K562 (cell line): ENCODE data around the gene PNLIPRP1. TPM values are rescaled to one million over a fixed set of nuclear protein-coding genes. Genes with fewer than 3 reads are reported as not detected.

ENCODE experiments used
- ATAC-seq: fragments of 200-7000 bp; cut with Tn5 transposase; 3 replicates; pipeline ENCODE4 v1.9.1; 2020; ENCODE audit warnings: moderate library complexity
- Bru-seq: library from RNA; stranded (reverse); fragments of 400-500 nt; gene quantifications from one replicate; lab custom pipeline; 2021; lab: Mats Ljungman, UMichigan
- BruChase-seq, 2 experiments: library from RNA; stranded (reverse); fragments of 400-500 nt; gene quantifications; one replicate each; lab custom pipeline; 2021; lab: Mats Ljungman, UMichigan
- BruUV-seq: library from RNA; stranded (reverse); fragments of 400-500 nt; replicated peaks from 2 replicates; lab custom pipeline; 2021; lab: Mats Ljungman, UMichigan
- CTCF ChIA-PET: fragments of 300-600 bp; formaldehyde crosslinking; extraction: SDS; loops from one replicate; lab custom pipeline; 2021; ENCODE audit warnings: low intra/inter-chr PET ratio; lab: Yijun Ruan, JAX
- POLR2A ChIA-PET: fragments of 300-600, 350-650 bp; sonication (Branson Sonifier 250); formaldehyde crosslinking; extraction: SDS; loops from one replicate; lab custom pipeline; 2021; ENCODE audit warnings: antibody characterized with exemption, inconsistent platforms; lab: Yijun Ruan, JAX
- DNase-seq, 4 experiments: peaks; one replicate each; pipeline versions ENCODE4 v3.0.0 to v3.0.0-alpha.2; 2011 to 2018; ENCODE audit warnings: low spot score in 3 of 4, mixed read lengths in 3 of 4; ENCODE audit errors: extremely low read depth in 1 of 4
- FAIRE-seq: peaks from 2 replicates; lab custom pipeline; 2011; peaks lifted over from hg19 to GRCh38; lab: Jason Lieb, UNC
- H2AFZ ChIP-seq: 2 replicates; pipeline ENCODE4 v1.6.0; 2011; ENCODE audit warnings: low read depth, low read length, control low read depth, inconsistent platforms
- H3K27ac ChIP-seq: fragments of 200-600 bp; 3 replicates; pipeline ENCODE4 v1.8.0; 2011; ENCODE audit warnings: low read depth, mild to moderate bottlenecking, control low read depth, inconsistent platforms, low read length, moderate library complexity, mixed read lengths; ENCODE audit errors: extremely low read depth
- H3K27me3 ChIP-seq, 2 experiments: fragments of 300-600 bp in 1 of 2; 2 replicates in 1 of 2; 3 replicates in 1 of 2; pipeline versions ENCODE4 v1.6.0 to v1.8.0; 2011; ENCODE audit warnings: inconsistent platforms in 2 of 2, low read length in 2 of 2, mild to moderate bottlenecking in 1 of 2, mixed read lengths in 1 of 2, moderate library complexity in 1 of 2; ENCODE audit not compliant: control insufficient read depth in 2 of 2, insufficient read depth in 2 of 2
- H3K36me3 ChIP-seq: fragments of 300-600 bp; 3 replicates; pipeline ENCODE4 v1.8.0; 2011; ENCODE audit warnings: mild to moderate bottlenecking, low read length, inconsistent platforms; ENCODE audit not compliant: control insufficient read depth, insufficient read depth
- H3K4me1 ChIP-seq, 2 experiments: fragments of 200-600 bp in 1 of 2; replicated peaks in 1 of 2; 2 replicates in 1 of 2; 3 replicates in 1 of 2; pipeline versions ENCODE4 v1.5.1 to v1.8.0; 2011; ENCODE audit warnings: inconsistent platforms in 2 of 2, low read length in 2 of 2, mild to moderate bottlenecking in 1 of 2, mixed read lengths in 1 of 2, moderate library complexity in 1 of 2; ENCODE audit not compliant: control insufficient read depth in 2 of 2, insufficient read depth in 2 of 2
- H3K4me2 ChIP-seq: 2 replicates; pipeline ENCODE4 v1.6.1; 2011; ENCODE audit warnings: low read length, control low read depth, inconsistent platforms, mixed read lengths; ENCODE audit not compliant: insufficient read depth
- H3K4me3 ChIP-seq: fragments of 200-600 bp; sonication (generic), shearing (Covaris generic); 2 replicates; pipeline ENCODE4 v1.5.1; 2016; ENCODE audit warnings: control low read depth, inconsistent platforms
- H3K79me2 ChIP-seq: fragments of 200-600 bp; 3 replicates; pipeline ENCODE4 v1.8.0; 2011; ENCODE audit warnings: low read length, inconsistent platforms; ENCODE audit not compliant: control insufficient read depth, insufficient read depth
- H3K9ac ChIP-seq, 2 experiments: 2 replicates each; pipeline versions ENCODE4 v1.6.0 to v1.6.1; 2011; ENCODE audit warnings: low read depth in 2 of 2, low read length in 2 of 2, control low read depth in 1 of 2, inconsistent platforms in 1 of 2, mild to moderate bottlenecking in 1 of 2, mixed read lengths in 1 of 2; ENCODE audit not compliant: insufficient read depth in 1 of 2
- H3K9me1 ChIP-seq: one replicate; pipeline ENCODE4 v1.6.0; 2011; ENCODE audit warnings: inconsistent platforms, mild to moderate bottlenecking, low read length, moderate library complexity; ENCODE audit not compliant: control insufficient read depth, insufficient read depth
- H3K9me3 ChIP-seq: replicated peaks from 2 replicates; pipeline ENCODE4 v1.5.1; 2011; ENCODE audit warnings: low read depth, low read length, inconsistent platforms; ENCODE audit not compliant: control insufficient read depth, insufficient read depth
- H4K20me1 ChIP-seq: replicated peaks from 2 replicates; pipeline ENCODE4 v1.6.1; 2011; ENCODE audit warnings: low read length, inconsistent platforms, mixed read lengths; ENCODE audit not compliant: control insufficient read depth, insufficient read depth
- EP400 ChIP-seq: fragments of 450-650 bp; IDR thresholded peaks from 2 replicates; pipeline ENCODE4 v1.6.1; 2017; ENCODE audit warnings: antibody characterized with exemption, mild to moderate bottlenecking, moderate library complexity
- FOXK1 ChIP-seq: sonication (generic); formaldehyde crosslinking; IDR thresholded peaks from 2 replicates; pipeline ENCODE4 v1.8.0; 2022; ENCODE audit warnings: missing genetic modification reagents, mild to moderate bottlenecking, borderline replicate concordance
- HNRNPUL1 ChIP-seq: fragments of 200-400 bp; formaldehyde crosslinking; IDR thresholded peaks from 2 replicates; pipeline ENCODE4 v1.6.1; 2017; ENCODE audit warnings: low read length
- KDM1A ChIP-seq, 2 experiments: fragments of 450-650 bp; IDR thresholded peaks; 2 replicates each; pipeline ENCODE4 v1.6.1; 2016; ENCODE audit warnings: mild to moderate bottlenecking in 2 of 2
- KDM5B ChIP-seq: fragments of 200-600 bp; sonication (generic); IDR thresholded peaks from 2 replicates; pipeline ENCODE4 v1.6.1; 2012; ENCODE audit warnings: low read depth, mild to moderate bottlenecking, moderate library complexity, low read length, control low read depth, inconsistent platforms; ENCODE audit not compliant: insufficient replicate concordance
- MECOM ChIP-seq: fragments of 250-450 bp; sonication (Bioruptor Pico); IDR thresholded peaks from 2 replicates; pipeline ENCODE4 v1.8.0; 2022; ENCODE audit warnings: inconsistent platforms
- MXI1 ChIP-seq: IDR thresholded peaks from 2 replicates; pipeline ENCODE4 v1.6.1; 2011; ENCODE audit warnings: low read depth, mild to moderate bottlenecking, improper control_type of control experiment, low read length
- PTTG1 ChIP-seq: fragments of 450-650 bp; IDR thresholded peaks from 2 replicates; pipeline ENCODE4 v1.6.1; 2016; ENCODE audit warnings: low read depth, mild to moderate bottlenecking, missing genetic modification characterization, missing compliant biosample characterization
- SLC30A9 ChIP-seq: fragments of 250-450 bp; sonication (Bioruptor Pico); IDR thresholded peaks from 2 replicates; pipeline ENCODE4 v1.8.0; 2022; ENCODE audit warnings: mild to moderate bottlenecking, moderate library complexity
- ZNF583 ChIP-seq: fragments of 250-450 bp; sonication (Bioruptor Pico); IDR thresholded peaks from 2 replicates; pipeline ENCODE4 v1.4.0; 2020
- WGBS: fragments of 100-300 bp; shearing (Covaris generic); methylation state at CpG from one replicate; pipeline ENCODE4 v1.1.6; 2016; ENCODE audit warnings: low coverage, mixed read lengths; ENCODE audit not compliant: insufficient coverage; ENCODE audit errors: missing lambda C conversion rate; 5-methylcytosine and 5-hydroxymethylcytosine counted together
- in situ Hi-C: fragments of 300-500 bp; cut with MboI; formaldehyde crosslinking; loops from 4 replicates; pipeline ENCODE4 v1.15.0; 2018; ENCODE audit warnings: inconsistent platforms, mixed read lengths
- intact Hi-C: fragments of 100-400 bp; cut with micrococcal nuclease; formaldehyde crosslinking; loops from 2 replicates; pipeline ENCODE4 v1.14.2; 2022
- long read RNA-seq, 3 experiments: library from polyadenylated mRNA in 2 of 3; library from RNA in 1 of 3; unstranded in 2 of 3; stranded (forward) in 1 of 3; transcript quantifications; one replicate each; pipeline ENCODE4 v2.0.0, GENCODE V29; 2019 to 2022
- polyA minus RNA-seq, 3 experiments: library from RNA; depleted of rRNA, polyadenylated mRNA; stranded (reverse); fragments of >200 nt; gene quantifications; 2 replicates each; pipeline ENCODE4 v1.2.3, GENCODE V29; 2011
- polyA plus RNA-seq, 8 experiments: library from polyadenylated mRNA; depleted of rRNA in 4 of 8; stranded (reverse) in 5 of 8; unstranded in 3 of 8; fragments of >200 nt; fragmentation: Nextera tagmentation in 2 of 8; fragmentation: Illumina TruSeq in 1 of 8; extraction: Ambion mirVana in 2 of 8; extraction: Trizol in 1 of 8; gene quantifications; 2 replicates each; pipeline versions ENCODE4 v1.2.1 to v1.2.3, GENCODE V29; 2011 to 2014; ENCODE audit warnings: inconsistent platforms in 1 of 8, missing spikeins in 1 of 8
- total RNA-seq, 7 experiments: library from RNA; depleted of rRNA in 6 of 7; stranded (reverse); fragments of >200 nt in 6 of 7; fragmentation: Illumina TruSeq in 2 of 7; extraction: Trizol in 2 of 7; gene quantifications; 2 replicates each; pipeline versions ENCODE4 v1.2.1 to v1.2.3, GENCODE V29; 2011 to 2021; ENCODE audit warnings: low replicate concordance in 1 of 7
- TF ChIP-seq, protein P1 (sequence below): fragments of 450-650 bp; formaldehyde crosslinking; IDR thresholded peaks from 2 replicates; pipeline ENCODE4 v1.4.0; 2020; ENCODE audit warnings: mild to moderate bottlenecking, mixed read lengths

The PNLIPRP1 gene
- not detected in 2 replicates for total RNA-seq (2011; cell fraction: chromatin; rRNA removed; ENCODE audit: low replicate concordance)
- total RNA-seq (2011; cell fraction: nucleolus; rRNA removed), result not detected in 2 replicates
- total RNA-seq (2011; cell fraction: nucleoplasm; rRNA removed), result not detected in 2 replicates
- not detected in 2 replicates for total RNA-seq (2014; rRNA removed)
- total RNA-seq (2014; rRNA removed; fragmentation: Illumina TruSeq; extraction: Trizol), result not detected in 2 replicates
- not detected in 2 replicates for total RNA-seq (2015; rRNA removed; fragmentation: Illumina TruSeq; extraction: Trizol)
- 0.60 and 1.1 TPM in 2 replicates for total RNA-seq (2021)
- not detected in 2 replicates for polyA plus RNA-seq (2011; rRNA removed)
- not detected in 2 replicates for polyA plus RNA-seq (2011; cell fraction: cytosol; rRNA removed)
- polyA plus RNA-seq (2011; cell fraction: nucleus; rRNA removed), result not detected in 2 replicates
- not detected in 2 replicates for polyA plus RNA-seq (2012)
- polyA plus RNA-seq (2014; fragmentation: Illumina TruSeq; extraction: Trizol), result not detected in 2 replicates
- polyA plus RNA-seq (2014; fragmentation: Nextera tagmentation; extraction: Ambion mirVana), result not detected
- not detected in 2 replicates for polyA plus RNA-seq (2014; rRNA removed)
- not detected in 2 replicates for polyA minus RNA-seq (2011; rRNA and poly(A)+ RNA removed)
- not detected in 2 replicates for polyA minus RNA-seq (2011; cell fraction: cytosol; rRNA and poly(A)+ RNA removed)
- polyA minus RNA-seq (2011; cell fraction: nucleus; rRNA and poly(A)+ RNA removed), result not detected in 2 replicates
- not detected for Bru-seq, nascent RNA
- not detected for BruChase-seq, experiment 1, labeled RNA remaining after a 2-hour chase
- BruChase-seq, experiment 2, labeled RNA remaining after a 6-hour chase, result percentile 6 among the genes with signal in this experiment
- long read RNA-seq, experiment 1, result 0 reads
- long read RNA-seq, experiment 2, result 0 reads
- long read RNA-seq, experiment 3, result 0 reads

DNA sequence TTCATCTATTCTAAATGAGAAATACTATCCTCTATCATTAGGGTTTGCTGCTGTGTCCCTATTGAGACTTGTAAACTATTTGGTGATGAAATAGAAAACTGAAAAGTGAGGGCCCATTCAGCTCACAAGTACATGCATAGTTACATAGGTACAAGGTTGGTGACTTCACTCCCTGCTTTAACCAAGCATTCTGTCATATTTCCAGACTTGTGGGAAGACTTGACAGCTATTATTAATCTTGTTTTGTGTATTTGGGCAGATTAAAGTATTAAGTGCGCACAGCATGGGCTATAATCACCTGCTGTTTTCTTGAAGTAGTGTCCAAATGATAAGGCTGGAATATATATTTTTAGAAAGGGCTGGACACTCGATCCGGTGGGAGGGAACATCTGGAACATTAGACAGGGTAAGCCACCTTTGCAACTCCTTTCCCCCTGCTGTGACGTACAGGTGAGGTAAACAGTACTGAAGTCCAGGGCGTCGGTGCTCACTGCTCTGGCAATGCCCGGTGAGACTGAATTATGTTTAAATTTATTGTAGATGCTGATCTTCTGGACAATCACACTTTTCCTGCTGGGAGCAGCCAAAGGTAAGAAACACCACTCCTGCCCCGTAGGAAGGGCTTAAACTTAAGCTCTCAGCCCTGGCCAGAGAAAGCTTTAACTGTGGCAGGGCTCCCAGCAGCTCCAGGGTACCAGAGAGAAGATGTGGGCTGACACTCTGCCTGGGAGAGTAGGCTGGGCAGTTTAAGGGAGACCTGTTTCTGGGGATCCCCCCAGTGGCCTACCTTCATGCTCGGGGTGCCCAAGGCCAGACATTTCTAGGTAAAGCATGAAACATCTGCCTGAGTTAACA is at the start of gene PNLIPRP1:
TSS of gene PNLIPRP1 (plus strand) at position 370 of the 855 bp plus-strand sequence. CDS start at position 541, 171 bp downstream.
- no peak for DNase-seq
- FAIRE-seq, result no peak
- Histone ChIP-seq H4K20me1 (no peaks in the 10 kb centered on the region), H3K9me3 (no peaks in the 10 kb centered on the region), H3K9me1 (no peaks in the 10 kb centered on the region), H3K79me2 (no peaks in the 10 kb centered on the region), H3K4me1 (no peaks in the 10 kb centered on the region), H3K4me2 (no peak within 1 kb of the TSS), H2AFZ (no peak within 1 kb of the TSS), H3K27me3 (no peaks in the 10 kb centered on the region), H3K36me3 (no peaks in the 10 kb centered on the region), H3K27ac (no peak within 1 kb of the TSS), H3K4me3 (no peak within 1 kb of the TSS), H3K9ac (no peak within 1 kb of the TSS)
- no peak for ATAC-seq
- WGBS, result 0% methylated on average over 8 of the region's 9 CpGs
- in situ Hi-C loops (no loop called here), intact Hi-C loops (no loop called here)
- ChIA-PET CTCF (no interaction called here), POLR2A (no interaction called here)
- TF ChIP-seq KDM5B, result no peak
- no peak for TF ChIP-seq KDM1A (IDR thresholded peaks at IDR 0.05)
- TF ChIP-seq MXI1, result no peak
- no peak for TF ChIP-seq MECOM (CRISPR knock-in tag)
- TF ChIP-seq PTTG1 (tag), result no peak
- TF ChIP-seq SLC30A9 (CRISPR knock-in tag), result no peak
- no peak for TF ChIP-seq FOXK1 (CRISPR knock-in tag)
- TF ChIP-seq EP400, result no peak
- TF ChIP-seq, protein P1, sequence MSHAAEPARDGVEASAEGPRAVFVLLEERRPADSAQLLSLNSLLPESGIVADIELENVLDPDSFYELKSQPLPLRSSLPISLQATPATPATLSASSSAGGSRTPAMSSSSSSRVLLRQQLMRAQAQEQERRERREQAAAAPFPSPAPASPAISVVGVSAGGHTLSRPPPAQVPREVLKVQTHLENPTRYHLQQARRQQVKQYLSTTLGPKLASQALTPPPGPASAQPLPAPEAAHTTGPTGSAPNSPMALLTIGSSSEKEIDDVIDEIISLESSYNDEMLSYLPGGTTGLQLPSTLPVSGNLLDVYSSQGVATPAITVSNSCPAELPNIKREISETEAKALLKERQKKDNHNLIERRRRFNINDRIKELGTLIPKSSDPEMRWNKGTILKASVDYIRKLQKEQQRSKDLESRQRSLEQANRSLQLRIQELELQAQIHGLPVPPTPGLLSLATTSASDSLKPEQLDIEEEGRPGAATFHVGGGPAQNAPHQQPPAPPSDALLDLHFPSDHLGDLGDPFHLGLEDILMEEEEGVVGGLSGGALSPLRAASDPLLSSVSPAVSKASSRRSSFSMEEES (CRISPR knock-in tag), result no peak
- no peak for TF ChIP-seq HNRNPUL1
- TF ChIP-seq ZNF583 (CRISPR knock-in tag), result no peak
- no TSS peak for BruUV-seq
